Activated T-helper 1 cell treated with anti-CD3 and anti-CD28 coated beads, Interleukin-12 subunit alpha, Interleukin-12 subunit beta, Interleukin-2, Interleukin-4 antibody, amounts not matched to agents 30 ng/mL and 10 ng/mL and 1 ng/mL, durations not matched to agents 14 hours and 24 hours and 36 hours (primary cell): Measurements from ENCODE around the gene SIGLEC1. TPM values are rescaled to one million over a fixed set of nuclear protein-coding genes. Genes with fewer than 3 reads are reported as not detected.

ENCODE experiments used
- DNase-seq: peaks from one replicate; pipeline ENCODE4 v3.0.0; 2021; ENCODE audit warnings: low spot score
- H3K27ac Mint-ChIP-seq: one replicate; pipeline ENCODE4 v1.8.0; 2021; ENCODE audit warnings: mild to moderate bottlenecking, mixed read lengths
- H3K27me3 Mint-ChIP-seq: one replicate; pipeline ENCODE4 v1.8.0; 2022; ENCODE audit warnings: mild to moderate bottlenecking, moderate library complexity, mixed read lengths; ENCODE audit not compliant: insufficient read depth
- H3K36me3 Mint-ChIP-seq: one replicate; pipeline ENCODE4 v1.8.0; 2021; ENCODE audit warnings: low read depth, mixed read lengths
- H3K4me1 Mint-ChIP-seq: one replicate; pipeline ENCODE4 v1.8.0; 2021; ENCODE audit warnings: low read depth, mixed read lengths
- H3K4me3 Mint-ChIP-seq: one replicate; pipeline ENCODE4 v1.8.0; 2021; ENCODE audit warnings: mild to moderate bottlenecking, moderate library complexity, mixed read lengths
- H3K9me3 Mint-ChIP-seq: one replicate; pipeline ENCODE4 v1.8.0; 2021; ENCODE audit warnings: mixed read lengths
- intact Hi-C: fragments of 100-400 bp; cut with micrococcal nuclease; formaldehyde crosslinking; loops from one replicate; pipeline ENCODE4 v1.15.1; 2024
- total RNA-seq: library from RNA; stranded (reverse); gene quantifications from 2 replicates; pipeline ENCODE4 v1.2.3, GENCODE V29; 2022

SIGLEC1 gene
- total RNA-seq, 1 donor from 2014 or later: not detected

DNA sequence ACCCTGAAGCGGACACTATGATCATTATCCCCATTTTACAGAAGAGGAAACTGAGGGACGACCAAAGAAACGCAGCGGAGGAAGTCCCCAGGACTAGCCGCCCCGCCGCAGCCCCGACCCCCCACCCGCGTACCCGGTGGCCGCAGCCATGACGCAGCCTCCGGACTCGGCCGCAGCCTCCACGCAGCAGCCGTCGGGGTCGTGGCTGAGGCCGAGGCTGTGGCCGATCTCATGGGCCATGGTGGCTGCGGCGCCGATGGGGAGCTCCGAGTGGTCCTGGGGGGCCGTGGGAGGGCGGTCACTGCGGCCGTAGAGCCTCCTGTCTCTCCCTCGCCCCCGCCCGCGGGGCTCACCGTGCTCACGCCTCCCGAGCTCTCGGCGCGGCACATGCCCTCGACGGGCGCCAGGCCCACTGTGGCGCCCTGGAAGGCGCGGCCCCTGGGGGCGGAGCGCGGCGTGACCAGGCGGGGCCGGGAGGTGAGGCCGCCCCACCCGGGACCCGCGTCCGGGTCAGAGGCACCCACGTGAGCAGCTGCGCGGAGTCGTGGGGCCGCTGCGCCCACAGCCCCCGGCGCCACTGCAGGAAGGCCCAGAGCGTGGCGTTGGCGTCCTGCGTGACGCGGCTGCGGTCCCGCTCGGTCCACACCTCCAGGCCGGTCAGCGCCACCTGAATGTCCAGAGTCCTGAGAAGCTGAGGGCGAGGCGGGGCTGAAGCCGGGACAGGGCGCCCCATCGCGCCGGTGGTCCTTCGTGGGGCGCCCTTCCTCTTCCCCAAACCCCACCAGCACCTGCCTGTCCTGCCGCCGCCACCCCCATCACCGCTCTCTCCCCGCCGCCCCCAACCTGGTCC lies 39.0 kb downstream of the SIGLEC1 start:
- H3K9me3 Mint-ChIP-seq: no peaks in the 10 kb centered on the region
- DNase-seq: no peak
- intact Hi-C loops: no loop called here
- H3K4me3 Mint-ChIP-seq: no peak overlapping the region
- no peaks in the 10 kb centered on the region for H3K36me3 Mint-ChIP-seq
- no peak overlapping the region for H3K27ac Mint-ChIP-seq
- peaks cover 51% of the 10 kb centered on the region for H3K27me3 Mint-ChIP-seq
- H3K4me1 Mint-ChIP-seq: peaks cover 5% of the 10 kb centered on the region

DNA sequence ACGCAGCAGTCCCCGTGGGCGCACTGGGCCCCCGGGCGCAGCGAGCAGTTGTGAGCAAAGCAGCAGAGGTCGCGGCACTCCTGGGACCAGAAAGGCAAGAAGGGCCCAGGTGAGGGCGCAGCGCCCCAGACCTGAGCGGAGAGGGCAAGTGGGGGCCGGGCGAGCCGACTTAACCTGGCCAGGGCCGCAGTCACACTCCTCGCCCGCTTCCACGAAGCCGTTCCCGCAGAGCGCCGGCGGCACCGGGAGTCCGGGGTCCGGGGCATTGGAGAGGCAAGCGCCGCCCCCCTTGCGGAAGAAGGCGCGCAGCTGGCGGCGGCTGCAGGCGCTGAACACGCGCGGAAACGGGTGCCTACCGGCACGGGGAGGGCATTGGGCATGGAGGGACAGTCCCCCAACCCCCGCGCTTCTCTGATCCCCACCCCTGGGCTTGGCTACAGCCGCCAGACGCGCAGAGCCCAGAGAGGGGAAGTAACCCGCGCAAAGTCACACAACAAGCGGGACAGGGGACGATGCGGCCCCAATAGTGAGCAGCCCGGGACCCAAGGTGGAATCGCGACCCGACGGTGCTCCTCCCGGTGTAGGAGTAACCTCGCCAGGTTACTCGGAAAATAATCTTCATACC lies 39.7 kb downstream of the SIGLEC1 start:
- no peak overlapping the region for H3K27ac Mint-ChIP-seq
- no peaks in the 10 kb centered on the region for H3K9me3 Mint-ChIP-seq
- no peaks in the 10 kb centered on the region for H3K36me3 Mint-ChIP-seq
- H3K4me1 Mint-ChIP-seq: peaks cover 5% of the 10 kb centered on the region
- intact Hi-C loops: no loop called here
- DNase-seq: no peak
- peaks cover 55% of the 10 kb centered on the region for H3K27me3 Mint-ChIP-seq
- H3K4me3 Mint-ChIP-seq: no peak overlapping the region

DNA sequence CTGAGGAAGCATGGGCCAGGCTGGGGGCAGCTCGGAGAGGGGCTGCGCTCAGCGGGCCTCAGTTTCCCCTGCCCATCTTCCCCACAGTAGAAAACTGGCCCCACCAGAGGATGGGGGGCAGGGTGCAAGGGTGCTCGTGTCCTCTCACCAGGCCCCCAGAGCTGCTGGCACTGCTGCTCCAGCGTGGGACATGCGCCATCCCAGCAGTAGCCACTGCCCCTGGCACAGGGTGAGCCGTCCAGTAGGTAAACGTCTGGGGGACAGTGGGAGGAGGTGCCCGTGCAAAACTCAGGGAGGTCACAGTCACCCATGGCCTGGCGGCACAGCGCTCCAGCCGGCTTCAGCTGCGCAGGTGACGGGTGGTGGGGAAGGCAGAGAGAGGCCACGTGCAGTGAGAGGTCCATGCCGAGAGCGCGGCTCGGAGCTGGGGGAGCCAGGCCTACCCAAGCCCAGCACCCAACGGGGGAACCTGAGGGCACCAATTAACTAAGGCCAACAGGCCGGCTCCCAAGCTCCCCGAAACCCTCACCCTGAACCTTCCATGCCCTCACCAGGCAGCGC lies 40.3 kb downstream of the SIGLEC1 start:
- Mint-ChIP-seq H3K27me3 (peaks cover 57% of the 10 kb centered on the region), H3K27ac (no peak overlapping the region), H3K4me3 (no peak overlapping the region), H3K36me3 (peaks cover 2% of the 10 kb centered on the region), H3K9me3 (no peaks in the 10 kb centered on the region), H3K4me1 (peaks cover 10% of the 10 kb centered on the region)
- DNase-seq: no peak
- intact Hi-C loops: no loop called here

DNA sequence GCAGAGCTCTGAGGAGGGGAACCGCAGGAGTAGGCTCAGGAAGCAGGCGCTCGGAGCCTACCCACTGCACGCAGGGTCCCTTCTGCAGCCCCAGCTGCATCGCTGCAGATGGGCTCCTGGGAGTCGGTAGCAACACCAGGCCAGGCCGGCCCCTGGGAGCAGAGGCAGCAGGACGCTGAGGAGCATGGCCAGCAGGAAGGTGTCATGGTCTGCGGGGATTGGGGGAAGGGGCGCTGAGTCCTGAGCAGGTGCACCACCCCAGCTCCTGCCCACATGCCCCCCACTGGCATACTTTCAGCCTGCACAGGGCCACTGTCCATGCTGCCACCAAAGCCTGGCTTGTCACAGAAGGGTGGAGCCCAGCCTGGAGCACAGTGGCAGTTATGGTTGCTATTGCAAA lies 41.5 kb downstream of the SIGLEC1 start:
- H3K27ac Mint-ChIP-seq: no peak overlapping the region
- peaks cover 58% of the 10 kb centered on the region for H3K27me3 Mint-ChIP-seq
- no peaks in the 10 kb centered on the region for H3K9me3 Mint-ChIP-seq
- H3K4me1 Mint-ChIP-seq: peaks cover 14% of the 10 kb centered on the region
- no peak for DNase-seq
- intact Hi-C loops: no loop called here
- peaks cover 4% of the 10 kb centered on the region for H3K36me3 Mint-ChIP-seq
- no peak overlapping the region for H3K4me3 Mint-ChIP-seq

DNA sequence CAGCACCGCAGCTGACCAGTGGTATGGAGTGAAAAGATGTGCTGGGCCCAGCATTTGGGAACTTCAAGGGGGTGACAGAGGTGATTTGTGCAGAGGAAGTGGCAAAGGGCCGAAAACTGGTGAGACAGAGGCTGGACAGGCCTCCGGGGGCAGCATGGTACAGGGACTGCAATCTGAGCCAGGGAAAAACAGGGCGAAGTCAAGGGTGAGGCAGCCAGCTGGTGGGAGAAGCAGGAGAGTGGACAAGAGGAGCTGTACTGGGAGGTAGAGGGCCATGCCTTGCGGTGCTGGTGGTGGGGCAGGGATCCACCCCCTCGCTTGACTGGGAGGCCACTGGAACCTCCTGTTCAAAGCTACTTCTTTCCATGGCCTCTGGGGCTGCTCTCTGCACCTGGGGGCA lies 41.9 kb downstream of the SIGLEC1 start:
- no peak overlapping the region for H3K27ac Mint-ChIP-seq
- intact Hi-C loops: no loop called here
- peaks cover 4% of the 10 kb centered on the region for H3K36me3 Mint-ChIP-seq
- H3K9me3 Mint-ChIP-seq: no peaks in the 10 kb centered on the region
- H3K4me3 Mint-ChIP-seq: no peak overlapping the region
- no peak for DNase-seq
- H3K4me1 Mint-ChIP-seq: peaks cover 18% of the 10 kb centered on the region
- H3K27me3 Mint-ChIP-seq: peaks cover 57% of the 10 kb centered on the region

DNA sequence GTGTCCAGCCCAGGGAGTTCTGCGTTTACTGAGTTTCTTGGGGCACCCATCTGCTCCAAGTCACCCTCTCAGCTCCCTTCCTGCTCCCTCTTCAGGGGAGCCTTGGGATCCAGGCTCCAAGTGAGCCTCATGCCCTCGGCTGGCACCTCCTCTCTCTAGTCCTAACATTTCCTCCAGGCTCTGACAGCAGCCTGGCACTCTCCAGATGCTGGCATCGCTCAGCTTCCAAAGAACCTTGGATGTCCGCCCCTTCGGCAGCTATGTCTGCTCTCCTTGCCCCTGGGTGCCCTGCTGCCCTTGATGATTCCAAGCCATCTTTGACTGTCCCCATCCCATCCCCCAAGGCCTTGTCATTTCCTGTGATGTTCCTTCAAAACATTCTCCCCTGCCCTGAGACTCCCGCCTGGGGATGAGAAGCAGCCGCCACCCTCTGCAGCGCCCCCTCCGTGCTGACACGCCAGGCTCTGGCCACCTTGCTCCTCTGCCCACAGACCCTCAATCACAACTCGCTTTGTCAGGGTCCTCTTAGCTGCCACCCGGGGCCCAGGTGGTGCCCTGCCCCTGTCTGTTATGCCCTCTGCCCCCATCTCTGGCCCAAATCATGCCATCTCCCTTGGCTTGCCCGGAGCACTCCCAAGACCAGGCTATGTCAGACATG lies 42.6 kb downstream of the SIGLEC1 start:
- Mint-ChIP-seq H3K36me3 (peaks cover 4% of the 10 kb centered on the region), H3K4me3 (no peak overlapping the region), H3K27ac (no peak overlapping the region), H3K27me3 (peaks cover 54% of the 10 kb centered on the region), H3K9me3 (no peaks in the 10 kb centered on the region), H3K4me1 (peaks cover 25% of the 10 kb centered on the region)
- DNase-seq: no peak
- intact Hi-C loops: no loop called here

DNA sequence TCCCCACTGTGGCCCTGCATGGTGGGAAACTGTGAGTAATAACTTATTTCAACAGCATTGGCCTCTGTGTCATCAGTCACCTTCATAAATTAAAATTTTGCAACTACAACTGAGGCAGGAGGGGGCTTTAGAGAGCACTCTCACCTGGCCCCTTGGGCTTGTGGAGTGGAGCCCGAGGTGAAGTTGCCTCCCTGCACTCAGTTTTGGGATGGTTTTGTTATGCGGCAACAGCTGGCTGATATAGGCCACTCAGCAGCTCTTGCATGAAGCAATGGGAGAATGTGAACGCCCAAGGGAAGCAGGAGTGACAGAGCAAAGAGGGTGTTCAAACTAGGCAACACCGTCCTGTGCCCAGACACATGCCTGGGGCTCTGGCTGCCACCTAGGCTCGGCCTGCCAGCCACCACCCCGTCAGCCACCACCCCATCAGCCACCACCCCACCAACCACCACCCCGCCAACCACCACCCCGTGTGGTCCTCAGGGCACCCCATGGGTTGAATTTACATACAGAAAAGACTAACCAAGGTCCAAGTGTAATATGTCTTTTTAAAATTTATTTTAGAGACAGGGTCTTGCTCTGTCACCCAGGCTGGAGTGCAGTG lies 44.9 kb downstream of the SIGLEC1 start:
- Mint-ChIP-seq H3K9me3 (no peaks in the 10 kb centered on the region), H3K27ac (no peak overlapping the region), H3K36me3 (peaks cover 4% of the 10 kb centered on the region), H3K4me3 (peak overlapping the region; percentile 45), H3K27me3 (peaks cover 63% of the 10 kb centered on the region), H3K4me1 (peaks cover 26% of the 10 kb centered on the region)
- no peak for DNase-seq
- intact Hi-C loops: no loop called here

DNA sequence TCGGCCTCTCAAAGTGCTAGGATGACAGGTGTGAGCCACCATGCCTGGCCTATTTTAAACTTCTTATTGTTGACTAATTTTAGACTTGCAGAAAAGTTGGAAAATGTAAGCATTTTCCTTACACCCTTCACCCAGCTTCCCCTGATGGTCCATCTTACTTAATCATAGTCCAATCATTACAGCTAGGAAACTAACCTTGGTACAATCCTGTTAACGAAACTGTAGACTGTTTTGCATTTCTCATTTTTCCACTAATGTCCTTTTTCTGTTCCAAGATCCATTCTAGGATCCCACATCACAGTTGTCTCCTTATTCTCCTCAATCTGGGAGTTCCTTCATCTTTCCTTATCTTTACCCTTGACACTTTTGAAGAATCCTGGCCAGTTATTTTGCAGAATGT lies 48.5 kb downstream of the SIGLEC1 start:
- peaks cover 35% of the 10 kb centered on the region for H3K4me1 Mint-ChIP-seq
- no peak overlapping the region for H3K27ac Mint-ChIP-seq
- peaks cover 4% of the 10 kb centered on the region for H3K36me3 Mint-ChIP-seq
- no peak overlapping the region for H3K4me3 Mint-ChIP-seq
- DNase-seq: no peak
- intact Hi-C loops: no loop called here
- no peaks in the 10 kb centered on the region for H3K9me3 Mint-ChIP-seq
- H3K27me3 Mint-ChIP-seq: peaks cover 65% of the 10 kb centered on the region

DNA sequence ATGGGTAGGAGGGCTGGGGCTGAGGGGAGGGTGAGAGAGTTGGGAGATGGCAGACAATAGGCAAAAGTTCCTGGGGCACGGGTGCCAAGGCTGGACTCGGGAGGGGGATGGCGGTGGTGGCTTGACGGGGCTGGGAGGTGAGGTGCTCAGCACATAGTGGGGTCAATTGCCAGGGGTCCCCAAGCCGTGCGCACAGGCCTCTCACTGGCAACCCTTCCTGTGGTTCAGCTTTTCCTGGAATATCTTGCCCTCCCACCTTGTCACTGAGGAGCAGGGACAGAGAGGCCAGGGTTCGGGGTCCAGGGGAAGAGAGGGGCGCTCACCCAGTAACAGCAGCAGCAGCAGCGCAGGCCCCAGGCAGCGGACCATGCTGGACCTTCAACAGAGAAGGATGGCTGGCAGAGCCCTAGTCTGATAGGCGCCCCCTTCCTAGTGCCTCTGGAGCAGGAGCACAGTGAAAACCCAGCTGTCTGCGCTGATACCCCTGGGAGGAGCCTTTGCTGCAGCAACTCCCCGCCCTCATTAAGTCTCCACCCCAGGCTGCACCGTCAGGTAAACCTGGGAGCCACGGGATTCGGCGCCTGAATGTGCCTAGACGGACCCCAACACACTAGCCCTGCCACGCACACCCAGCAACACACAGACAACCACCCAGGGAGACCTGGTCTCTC lies 49.2 kb downstream of the SIGLEC1 start, which contains the start of gene GFRA4:
TSS of gene GFRA4 (minus strand) at position 369 of the 671 bp plus-strand sequence. CDS start at position 369, 0 bp downstream.
- Mint-ChIP-seq H3K9me3 (no peaks in the 10 kb centered on the region), H3K27ac (no peak within 1 kb of the TSS), H3K27me3 (peaks cover 59% of the 10 kb centered on the region), H3K36me3 (peaks cover 4% of the 10 kb centered on the region), H3K4me1 (peaks cover 38% of the 10 kb centered on the region), H3K4me3 (no peak within 1 kb of the TSS)
- intact Hi-C loops: no loop called here
- no peak for DNase-seq

Other genes starting within 250 kb of the SIGLEC1 start
- gene ATRN, start 241.6 kb downstream of the SIGLEC1 start, total RNA-seq: 10.9 and 11.9 TPM in 2 replicates
- not detected in 2 replicates for gene GFRA4, start 49.2 kb downstream of the SIGLEC1 start, total RNA-seq
- gene ADAM33, start 30.6 kb downstream of the SIGLEC1 start, total RNA-seq: not detected in 2 replicates
- not detected in 2 replicates for gene HSPA12B, start 20.1 kb upstream of the SIGLEC1 start, total RNA-seq
- gene ADISSP, start 55.2 kb upstream of the SIGLEC1 start, total RNA-seq: 55.5 and 64.6 TPM in 2 replicates
- 0.12 TPM in 1 of 2 replicates, not detected in the other for gene SPEF1, start 68.8 kb upstream of the SIGLEC1 start, total RNA-seq
- gene CENPB, start 74.1 kb upstream of the SIGLEC1 start, total RNA-seq: 72.3 and 80.2 TPM in 2 replicates
- gene CDC25B, start 83.7 kb upstream of the SIGLEC1 start, total RNA-seq: 71.7 and 76.2 TPM in 2 replicates
- 14.9 and 15.0 TPM in 2 replicates for gene AP5S1, start 107.9 kb upstream of the SIGLEC1 start, total RNA-seq
- gene MAVS, start 134.2 kb upstream of the SIGLEC1 start, total RNA-seq: 40.8 TPM in 2 replicates
- 51.4 and 54.6 TPM in 2 replicates for gene PANK2, start 176.8 kb upstream of the SIGLEC1 start, total RNA-seq